ENCODE results near the gene MRPS34. TPM values are rescaled to one million over a fixed set of nuclear protein-coding genes. Genes with fewer than 3 reads are reported as not detected.

Gene MRPS34
- total and polyA plus RNA-seq, 9 of the 15 experiments (the other 6 are each of a cell fraction or from before 2014, with no cell fraction given) = 5.2 to 334 (median 92.8) TPM

DNA sequence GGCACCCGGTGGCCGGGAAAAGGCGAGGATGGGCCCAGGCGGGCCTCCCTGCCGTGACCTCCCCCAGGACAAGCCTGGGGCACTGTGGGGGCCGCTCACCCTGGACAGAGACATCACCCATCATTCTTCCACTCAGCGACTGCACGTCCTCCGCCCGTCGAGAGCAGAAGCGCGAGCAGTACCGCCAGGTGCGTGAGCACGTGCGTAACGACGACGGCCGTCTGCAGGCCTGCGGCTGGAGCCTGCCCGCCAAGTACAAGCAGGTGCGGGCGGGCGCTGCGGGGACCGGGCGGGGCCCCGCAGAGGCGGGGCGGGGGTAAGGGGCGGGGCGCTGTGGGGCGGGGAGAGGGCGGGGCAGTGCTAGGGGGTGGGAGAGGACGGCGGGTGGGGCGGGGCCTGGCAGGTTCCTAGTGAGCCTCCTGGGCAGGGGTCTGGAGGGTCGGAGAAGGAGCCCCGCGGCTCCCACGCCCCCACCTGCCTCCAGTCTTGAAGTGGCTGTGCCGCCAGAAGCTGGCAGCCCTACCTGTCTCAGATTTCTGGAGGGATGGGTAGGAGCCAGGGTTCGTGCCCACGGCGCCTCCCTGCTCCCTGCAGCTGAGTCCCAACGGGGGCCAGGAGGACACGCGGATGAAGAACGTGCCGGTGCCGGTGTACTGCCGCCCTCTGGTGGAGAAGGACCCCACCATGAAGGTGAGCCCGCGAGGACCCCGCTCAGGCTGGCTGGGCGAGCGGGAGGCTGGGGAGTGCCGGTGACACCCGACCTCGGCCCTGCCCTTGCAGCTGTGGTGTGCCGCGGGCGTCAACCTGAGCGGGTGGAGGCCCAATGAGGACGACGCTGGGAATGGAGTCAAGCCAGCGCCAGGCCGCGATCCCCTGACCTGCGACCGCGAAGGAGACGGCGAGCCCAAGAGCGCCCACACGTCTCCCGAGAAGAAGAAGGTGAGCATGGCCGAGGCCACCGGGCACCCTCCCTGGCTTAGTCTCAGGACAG is 9.1 kb downstream of the MRPS34 start (continued):
- TF ChIP-seq TEAD2 (tag; IDR thresholded peaks at IDR 0.05) (no peak), KDM2B (CRISPR knock-in tag; IDR thresholded peaks at IDR 0.05) (no peak)

DNA sequence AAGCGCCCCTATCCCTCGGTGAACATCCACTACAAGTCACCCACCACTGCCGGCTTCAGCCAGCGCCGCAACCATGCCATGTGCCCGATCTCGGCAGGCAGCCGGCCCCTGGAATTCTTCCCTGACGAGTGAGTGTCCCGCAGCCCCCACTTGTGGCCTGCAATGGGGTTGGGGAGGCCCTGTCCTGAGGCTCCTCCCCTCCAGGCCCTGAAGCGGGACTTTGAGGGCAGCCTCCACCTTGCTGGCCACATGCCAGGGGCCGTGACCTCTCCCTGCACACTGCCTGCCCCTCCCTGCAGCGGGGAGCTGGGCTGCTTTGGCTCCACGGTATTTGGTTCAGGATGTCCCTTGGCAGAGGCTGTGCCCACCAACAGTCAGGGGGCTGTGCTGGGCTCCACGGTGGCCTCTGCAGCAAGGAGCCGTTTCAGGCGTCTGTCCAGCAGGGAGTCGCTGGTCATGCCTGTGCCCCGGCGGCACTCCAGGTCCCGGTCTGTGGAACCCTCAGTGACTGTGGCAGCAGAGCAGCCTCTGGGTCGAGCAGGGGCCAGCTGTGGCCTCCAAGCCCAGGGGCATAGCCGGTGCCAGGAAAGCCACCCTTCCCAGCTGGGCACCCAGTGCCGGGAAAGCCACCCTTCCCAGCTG is 9.9 kb downstream of the MRPS34 start:
- no TSS peak for BruUV-seq (replicated peaks)
- Histone ChIP-seq H3K9me3 (replicated peaks; ENCODE audit: control insufficient read depth, insufficient read depth, low read depth, low read length) (no peaks in the 10 kb centered on the region), H3K79me2 (ENCODE audit: control insufficient read depth, insufficient read depth, low read length) (no peaks in the 10 kb centered on the region; the same call in 2 of the 3 replicates), H3K9ac (ENCODE audit: insufficient read depth in 1 of 2, low read depth in 2 of 2, low read length in 2 of 2) (peak overlapping the region; percentile 34 to 79), H3K27ac (ENCODE audit: extremely low read depth, low read depth, low read length) (peak overlapping the region; percentile 35; the same call in 1 of the 3 replicates), H3K4me2 (ENCODE audit: insufficient read depth, low read length) (no peak overlapping the region; the same call in 1 of the 2 replicates), H3K4me1 (replicated peaks in 1 of 2; ENCODE audit: control insufficient read depth in 2 of 2, insufficient read depth in 2 of 2, low read length in 2 of 2) (peaks cover 9 to 84% of the 10 kb centered on the region in 2 experiments; a peak in 4 of 5 replicates), H2AFZ (ENCODE audit: low read depth, low read length) (0 out of 2 replicates have a peak overlapping the region, but pooled peaks have one; percentile 51), H4K20me1 (replicated peaks; ENCODE audit: control insufficient read depth, insufficient read depth, low read length) (no peaks in the 10 kb centered on the region), H3K4me3 (no peak overlapping the region), H3K9me1 (ENCODE audit: control insufficient read depth, insufficient read depth, low read length) (no peaks in the 10 kb centered on the region), H3K27me3 (ENCODE audit: control insufficient read depth in 2 of 2, insufficient read depth in 2 of 2, low read length in 2 of 2) (no peaks in the 10 kb centered on the region), H3K36me3 (ENCODE audit: control insufficient read depth, insufficient read depth, low read length) (peaks cover 72% of the 10 kb centered on the region; the same call in 2 of the 3 replicates)
- DNase-seq (ENCODE audit: extremely low read depth in 1 of 4, low spot score in 3 of 4) (peak; percentile 77 to 85 (median 81)), FAIRE-seq (peak; percentile 76), ATAC-seq (peak; percentile 79)
- in situ Hi-C loops (cut with MboI) = loop anchor here (5.0 kb wide), 1 partner anchor 51 kb away; no protein-coding TSS in a partner anchor
- ChIA-PET POLR2A (interaction anchor here (0.6 to 1.6 kb wide), 2 partner anchors 9 to 1045 kb away, joined by 3 to 9 read pairs; partner anchors contain the start of genes EME2 and MRPS34), CTCF (ENCODE audit: low intra/inter-chr PET ratio) (no interaction called here)
- intact Hi-C loops (cut with micrococcal nuclease) = no loop called here
- 65% methylated on average over 18 of the region's 24 CpGs for WGBS (ENCODE audit: insufficient coverage, low coverage, missing lambda C conversion rate)
- TF ChIP-seq ZNF589 (CRISPR knock-in tag; IDR thresholded peaks at IDR 0.05; ENCODE audit: low read depth) (no peak), NONO (IDR thresholded peaks at IDR 0.05; ENCODE audit: low read depth in 2 of 2, low read length in 1 of 2) (no peak), CSDE1 (IDR thresholded peaks at IDR 0.05) (no peak), SIN3B (IDR thresholded peaks at IDR 0.05; ENCODE audit: low read depth) (no peak), CBX1 (IDR thresholded peaks at IDR 0.05; ENCODE audit: low read depth) (no peak), BCL6 (CRISPR knock-in tag; IDR thresholded peaks at IDR 0.05) (no peak), KLF10 (CRISPR knock-in tag; IDR thresholded peaks at IDR 0.05) (no peak), ZNF431 (CRISPR knock-in tag; IDR thresholded peaks at IDR 0.05) (no peak), RBM25 (IDR thresholded peaks at IDR 0.05; ENCODE audit: low read depth, low read length, severe bottlenecking) (no peak), NCOA4 (IDR thresholded peaks at IDR 0.05; ENCODE audit: partially characterized antibody) (no peak), MAFG (tag; conservative IDR thresholded peaks at IDR 0.05) (no peak), STAG1 (CRISPR knock-in tag; IDR thresholded peaks at IDR 0.05; ENCODE audit: borderline replicate concordance) (0 out of 2 replicates have a peak, but pooled peaks have one; percentile 33), ZNF12 (CRISPR knock-in tag; IDR thresholded peaks at IDR 0.05) (no peak)
- TF ChIP-seq, protein P1, sequence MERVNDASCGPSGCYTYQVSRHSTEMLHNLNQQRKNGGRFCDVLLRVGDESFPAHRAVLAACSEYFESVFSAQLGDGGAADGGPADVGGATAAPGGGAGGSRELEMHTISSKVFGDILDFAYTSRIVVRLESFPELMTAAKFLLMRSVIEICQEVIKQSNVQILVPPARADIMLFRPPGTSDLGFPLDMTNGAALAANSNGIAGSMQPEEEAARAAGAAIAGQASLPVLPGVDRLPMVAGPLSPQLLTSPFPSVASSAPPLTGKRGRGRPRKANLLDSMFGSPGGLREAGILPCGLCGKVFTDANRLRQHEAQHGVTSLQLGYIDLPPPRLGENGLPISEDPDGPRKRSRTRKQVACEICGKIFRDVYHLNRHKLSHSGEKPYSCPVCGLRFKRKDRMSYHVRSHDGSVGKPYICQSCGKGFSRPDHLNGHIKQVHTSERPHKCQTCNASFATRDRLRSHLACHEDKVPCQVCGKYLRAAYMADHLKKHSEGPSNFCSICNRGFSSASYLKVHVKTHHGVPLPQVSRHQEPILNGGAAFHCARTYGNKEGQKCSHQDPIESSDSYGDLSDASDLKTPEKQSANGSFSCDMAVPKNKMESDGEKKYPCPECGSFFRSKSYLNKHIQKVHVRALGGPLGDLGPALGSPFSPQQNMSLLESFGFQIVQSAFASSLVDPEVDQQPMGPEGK (CRISPR knock-in tag; IDR thresholded peaks at IDR 0.05; ENCODE audit: borderline replicate concordance) = no peak
- TF ChIP-seq, protein P2, sequence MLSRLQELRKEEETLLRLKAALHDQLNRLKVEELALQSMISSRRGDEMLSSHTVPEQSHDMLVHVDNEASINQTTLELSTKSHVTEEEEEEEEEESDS (CRISPR knock-in tag; IDR thresholded peaks at IDR 0.05) = no peak
